Stimulated activated CD8-positive, alpha-beta memory T cell treated with anti-CD3 and anti-CD28 coated beads, Interleukin-7, amount 100 ng/mL, for 24 hours (primary cell): ENCODE data around the gene NOS3.
A peak's percentile ranks its signal among the peaks of the same experiment; 100 is the strongest.

Experiments used
- DNase-seq: peaks from one replicate; pipeline ENCODE4 v3.0.0-alpha.2; 2020; ENCODE audit warnings: low read depth

The NOS3 gene

GRCh38 chr7:150980663-150981062 is 10.2 kb upstream of the NOS3 start:
- DNase-seq = no peak

- DNase-seq = no peak
Measured at GRCh38 chr7:150981644-150982043, 9.2 kb upstream of the NOS3 start.

DNA sequence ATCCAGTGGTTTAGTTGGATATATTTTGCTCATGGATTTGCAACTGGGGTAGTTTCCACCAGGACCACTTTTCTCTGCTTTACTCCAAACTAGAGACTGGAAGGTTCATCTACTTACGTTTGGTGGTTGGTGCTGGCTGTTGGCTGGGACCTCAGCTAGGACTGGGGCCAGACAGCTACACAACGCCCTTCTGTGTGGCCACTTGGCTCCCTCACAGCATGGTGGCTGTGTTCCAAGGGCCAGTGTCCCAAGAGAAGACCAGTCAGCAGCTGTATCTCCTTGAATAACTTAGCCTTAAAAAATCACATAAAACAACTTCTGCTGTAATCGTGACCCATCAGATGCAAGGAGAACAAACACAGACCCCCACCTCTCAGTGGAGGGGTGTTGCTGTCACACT is 8.5 kb upstream of the NOS3 start:
- no peak for DNase-seq

GRCh38 chr7:150983893-150984368 is 6.9 kb upstream of the NOS3 start:
- DNase-seq = no peak

DNA sequence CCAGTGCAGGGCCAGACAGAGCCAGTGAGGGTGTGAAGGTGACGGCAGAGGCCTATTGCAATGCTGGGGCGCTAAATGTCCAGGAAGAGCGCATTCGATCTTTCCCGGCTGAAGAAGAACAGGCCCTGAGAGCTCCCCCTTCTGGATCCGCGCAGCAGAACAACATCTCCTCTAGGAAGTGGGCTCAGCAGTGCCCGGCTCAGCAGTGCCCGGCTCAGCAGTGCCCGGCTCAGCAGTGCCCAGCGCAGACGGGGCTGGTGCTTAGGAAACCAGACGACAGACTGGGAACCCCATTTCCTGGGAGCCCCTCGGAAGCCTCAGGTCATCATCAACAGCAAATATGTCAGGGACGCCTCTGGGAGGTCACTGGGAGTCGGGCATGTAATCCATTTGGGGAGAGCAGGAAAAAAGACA is 4.7 kb upstream of the NOS3 start:
- DNase-seq = no peak

DNA sequence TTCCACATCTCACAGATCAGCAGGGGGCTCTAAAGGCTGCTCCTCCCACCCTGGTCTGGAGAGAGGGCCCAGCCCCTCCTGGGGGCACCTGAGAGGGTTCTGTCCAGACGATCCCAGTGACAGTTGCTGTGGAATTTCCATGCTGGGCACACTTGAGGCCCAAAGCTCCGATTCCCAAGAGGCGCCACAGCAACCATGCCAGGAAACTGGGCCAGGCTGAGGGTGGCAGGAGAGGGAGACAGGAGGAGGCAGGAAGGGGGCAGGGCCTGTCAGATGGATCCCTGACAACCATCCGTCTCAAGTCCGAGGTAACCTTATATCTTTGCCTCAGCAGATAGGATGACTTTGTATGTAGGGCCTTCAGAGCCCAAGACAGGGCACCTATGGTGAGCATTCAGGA is 4.3 kb upstream of the NOS3 start:
- DNase-seq = no peak

- DNase-seq = peak; percentile 48
Measured at GRCh38 chr7:150988230-150989226, 2.3 kb upstream of the NOS3 start.

GRCh38 chr7:150989456-150989855 is 1.4 kb upstream of the NOS3 start:
- DNase-seq = no peak

- no peak for DNase-seq
Measured at GRCh38 chr7:150992051-150992640, 1.3 kb downstream of the NOS3 start.

DNA sequence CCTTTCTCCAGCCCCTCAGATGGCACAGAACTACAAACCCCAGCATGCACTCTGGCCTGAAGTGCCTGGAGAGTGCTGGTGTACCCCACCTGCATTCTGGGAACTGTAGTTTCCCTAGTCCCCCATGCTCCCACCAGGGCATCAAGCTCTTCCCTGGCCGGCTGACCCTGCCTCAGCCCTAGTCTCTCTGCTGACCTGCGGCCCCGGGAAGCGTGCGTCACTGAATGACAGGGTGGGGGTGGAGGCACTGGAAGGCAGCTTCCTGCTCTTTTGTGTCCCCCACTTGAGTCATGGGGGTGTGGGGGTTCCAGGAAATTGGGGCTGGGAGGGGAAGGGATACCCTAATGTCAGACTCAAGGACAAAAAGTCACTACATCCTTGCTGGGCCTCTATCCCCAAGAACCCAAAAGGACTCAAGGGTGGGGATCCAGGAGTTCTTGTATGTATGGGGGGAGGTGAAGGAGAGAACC is 2.1 kb downstream of the NOS3 start:
- no peak for DNase-seq

GRCh38 chr7:150993511-150993910 is 2.7 kb downstream of the NOS3 start:
- no peak for DNase-seq

- no peak for DNase-seq
Measured at GRCh38 chr7:150994141-150994837, 3.5 kb downstream of the NOS3 start.

DNA sequence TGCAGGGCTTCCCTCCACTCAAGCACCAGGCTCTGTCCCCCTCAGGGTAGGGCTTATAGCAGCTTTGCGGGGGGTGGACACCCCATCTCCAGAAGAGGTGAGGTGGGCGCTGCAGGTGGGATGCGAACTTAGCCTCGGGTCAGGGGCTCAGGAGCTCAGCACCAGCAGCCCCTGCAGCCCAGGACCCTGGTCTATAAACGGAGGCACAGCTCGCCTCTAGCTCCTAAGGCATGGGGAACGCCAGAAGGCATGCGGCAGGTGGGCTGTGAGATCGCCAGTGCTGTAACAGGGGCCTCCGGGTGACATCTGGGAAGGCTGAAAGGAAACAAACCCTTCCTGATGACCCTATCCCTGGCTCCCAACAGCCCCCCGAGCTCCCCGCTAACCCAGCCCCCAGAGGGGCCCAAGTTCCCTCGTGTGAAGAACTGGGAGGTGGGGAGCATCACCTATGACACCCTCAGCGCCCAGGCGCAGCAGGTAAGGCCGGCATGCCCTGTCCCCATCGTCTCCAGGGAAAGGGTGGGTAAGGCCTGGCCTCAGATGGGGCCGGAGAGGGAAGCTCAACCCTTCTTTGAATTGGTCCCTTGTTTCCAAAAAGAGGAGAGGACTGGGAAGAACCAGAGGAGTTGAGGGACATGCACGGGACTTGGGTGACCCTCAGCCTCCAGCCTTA is 4.2 kb downstream of the NOS3 start:
- no peak for DNase-seq

- DNase-seq = no peak
Measured at GRCh38 chr7:150996376-150997074, 5.7 kb downstream of the NOS3 start.

GRCh38 chr7:150997075-150997511 is 6.3 kb downstream of the NOS3 start:
- no peak for DNase-seq

DNA sequence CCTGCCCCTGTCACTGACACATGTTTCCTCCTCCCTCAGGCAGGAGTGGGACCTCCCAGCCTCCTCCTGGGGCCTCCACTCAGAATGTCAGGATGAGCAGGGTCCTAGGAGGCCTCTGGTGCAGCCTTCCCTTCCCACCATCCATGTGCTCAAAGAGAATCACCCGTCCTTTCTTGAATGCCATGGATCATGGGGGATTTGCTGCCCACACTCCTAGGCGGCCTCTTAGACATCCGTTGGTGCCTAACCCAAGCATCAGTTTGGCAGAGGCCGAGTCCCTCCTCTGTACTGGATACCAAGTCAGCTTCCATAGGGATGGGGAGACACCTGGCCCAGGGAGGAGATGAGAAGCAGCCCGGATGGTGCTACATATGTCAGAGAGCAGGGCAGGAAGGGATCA is 7.0 kb downstream of the NOS3 start:
- DNase-seq = no peak

DNA sequence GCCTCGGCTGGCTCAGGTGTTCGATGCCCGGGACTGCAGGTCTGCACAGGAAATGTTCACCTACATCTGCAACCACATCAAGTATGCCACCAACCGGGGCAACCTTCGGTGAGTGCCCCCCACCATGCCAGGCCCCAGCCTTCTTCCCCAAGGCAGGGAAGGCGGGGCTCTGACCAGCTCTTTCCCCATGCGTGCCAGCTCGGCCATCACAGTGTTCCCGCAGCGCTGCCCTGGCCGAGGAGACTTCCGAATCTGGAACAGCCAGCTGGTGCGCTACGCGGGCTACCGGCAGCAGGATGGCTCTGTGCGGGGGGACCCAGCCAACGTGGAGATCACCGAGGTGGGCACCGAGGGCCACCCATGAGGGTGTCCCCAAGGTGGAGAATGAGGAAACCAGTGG is 7.5 kb downstream of the NOS3 start:
- DNase-seq = no peak

DNA sequence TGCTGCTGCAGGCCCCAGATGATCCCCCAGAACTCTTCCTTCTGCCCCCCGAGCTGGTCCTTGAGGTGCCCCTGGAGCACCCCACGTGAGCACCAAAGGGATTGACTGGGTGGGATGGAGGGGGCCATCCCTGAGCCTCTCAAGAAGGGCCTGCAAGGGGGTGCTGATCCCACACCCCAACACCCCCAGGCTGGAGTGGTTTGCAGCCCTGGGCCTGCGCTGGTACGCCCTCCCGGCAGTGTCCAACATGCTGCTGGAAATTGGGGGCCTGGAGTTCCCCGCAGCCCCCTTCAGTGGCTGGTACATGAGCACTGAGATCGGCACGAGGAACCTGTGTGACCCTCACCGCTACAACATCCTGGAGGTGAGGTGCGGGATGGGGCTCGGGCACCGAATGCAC is 8.2 kb downstream of the NOS3 start:
- DNase-seq = no peak

DNA sequence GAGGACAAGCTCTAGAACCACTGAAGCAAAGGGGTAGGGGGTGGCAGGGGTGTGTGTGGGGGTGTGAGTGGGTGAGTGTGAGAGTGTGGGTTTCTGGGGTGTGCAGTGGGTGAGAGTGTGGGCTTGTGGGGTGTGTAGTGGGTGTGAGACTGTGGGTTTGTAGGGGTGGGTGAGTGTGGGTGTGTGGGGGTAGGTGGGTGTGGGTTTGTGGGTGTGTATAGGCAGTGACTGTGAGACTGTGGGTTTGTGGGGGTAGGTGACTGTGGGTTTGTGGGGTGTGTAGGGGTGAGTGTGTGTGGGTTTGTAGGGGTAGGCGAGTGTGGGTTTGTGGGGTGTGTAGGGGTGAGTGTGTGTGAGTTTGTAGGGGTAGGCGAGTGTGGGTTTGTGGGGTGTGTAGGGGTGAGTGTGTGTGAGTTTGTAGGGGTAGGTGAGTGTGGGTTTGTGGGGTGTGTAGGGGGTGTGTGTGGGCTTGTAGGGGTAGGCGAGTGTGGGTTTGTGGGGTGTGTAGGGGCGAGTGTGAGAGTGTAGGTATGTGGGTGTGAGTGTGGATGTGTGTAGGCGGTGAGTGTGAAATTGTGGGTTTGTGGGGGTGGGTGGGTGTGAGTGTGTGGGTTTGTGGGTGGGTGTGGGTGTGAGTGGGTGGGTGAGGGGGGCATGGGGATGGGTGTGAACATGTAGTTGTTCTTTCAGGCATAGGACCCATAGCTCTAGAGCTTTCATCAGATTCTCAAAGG is 8.8 kb downstream of the NOS3 start:
- DNase-seq = no peak

DNA sequence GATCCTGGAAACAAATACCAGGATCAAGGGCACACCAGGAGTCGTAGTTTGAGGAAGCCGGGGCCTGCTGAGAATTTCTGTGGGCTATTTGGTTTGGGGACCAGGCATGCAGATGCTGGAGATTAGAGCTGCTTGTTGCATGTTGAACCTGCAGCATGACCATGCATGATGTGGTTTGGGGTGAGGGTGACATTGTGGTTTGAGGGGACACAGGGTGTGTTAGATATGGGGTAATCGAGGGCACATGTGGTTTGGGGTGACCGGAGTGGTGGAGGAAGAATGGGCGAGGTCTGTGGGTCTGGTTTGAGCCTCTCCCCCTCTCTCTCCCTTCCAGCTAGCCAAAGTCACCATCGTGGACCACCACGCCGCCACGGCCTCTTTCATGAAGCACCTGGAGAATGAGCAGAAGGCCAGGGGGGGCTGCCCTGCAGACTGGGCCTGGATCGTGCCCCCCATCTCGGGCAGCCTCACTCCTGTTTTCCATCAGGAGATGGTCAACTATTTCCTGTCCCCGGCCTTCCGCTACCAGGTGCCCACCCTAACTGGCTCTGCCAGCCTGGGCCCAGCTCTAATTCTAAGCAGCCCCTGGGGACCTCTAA is 10.2 kb downstream of the NOS3 start:
- DNase-seq = no peak
